Measurements from ENCODE around the gene BCAR1.
"Not testable (repeated sequence)": the region's sequence is repeated elsewhere in the genome, so short reads cannot be mapped to it uniquely, and the experiment has no call there.

Gene BCAR1

GRCh38 chr16:75252946-75253911 lies 1.8 kb upstream of the BCAR1 start:
- no peak for DNase-seq

DNA sequence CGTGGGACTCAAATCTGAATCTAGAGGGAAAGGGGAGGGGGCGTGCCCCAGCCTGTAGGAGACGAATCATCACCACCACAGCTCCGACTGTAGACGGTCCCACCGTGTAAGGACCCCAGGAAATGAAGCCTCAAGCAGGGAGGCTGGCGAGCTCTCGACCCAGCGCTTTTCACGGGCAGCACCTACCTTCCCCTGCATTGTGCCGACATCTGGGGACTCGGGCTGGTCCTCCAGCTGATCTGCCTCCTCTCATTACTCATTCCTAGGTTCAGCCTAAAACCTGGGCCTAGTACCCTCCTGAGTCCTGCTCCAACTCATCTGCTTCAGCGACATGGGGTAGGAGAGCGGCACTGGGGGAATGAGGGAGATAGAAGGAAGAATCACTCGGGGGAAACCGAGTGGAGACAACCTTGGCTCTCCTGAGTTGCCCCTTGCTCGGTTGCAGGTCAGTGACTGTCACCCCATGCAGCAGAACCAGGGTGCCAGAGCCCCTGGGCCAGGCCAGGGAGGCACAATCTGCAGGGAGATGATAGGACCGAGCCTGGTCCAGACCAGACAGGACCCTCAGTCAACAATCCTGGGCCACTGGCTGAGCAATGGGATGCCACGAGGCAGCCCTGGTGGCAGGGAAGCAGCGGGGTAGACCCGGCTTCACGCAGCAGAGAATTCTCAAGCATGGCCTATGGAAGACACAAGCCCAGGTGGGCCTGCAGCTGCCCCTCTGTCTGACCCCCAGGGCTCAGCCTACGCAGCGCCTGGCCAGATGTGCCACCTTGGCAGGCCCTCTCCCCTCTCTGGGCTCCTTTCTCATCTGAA lies 833 bp upstream of the BCAR1 start:
- no peak for DNase-seq

DNA sequence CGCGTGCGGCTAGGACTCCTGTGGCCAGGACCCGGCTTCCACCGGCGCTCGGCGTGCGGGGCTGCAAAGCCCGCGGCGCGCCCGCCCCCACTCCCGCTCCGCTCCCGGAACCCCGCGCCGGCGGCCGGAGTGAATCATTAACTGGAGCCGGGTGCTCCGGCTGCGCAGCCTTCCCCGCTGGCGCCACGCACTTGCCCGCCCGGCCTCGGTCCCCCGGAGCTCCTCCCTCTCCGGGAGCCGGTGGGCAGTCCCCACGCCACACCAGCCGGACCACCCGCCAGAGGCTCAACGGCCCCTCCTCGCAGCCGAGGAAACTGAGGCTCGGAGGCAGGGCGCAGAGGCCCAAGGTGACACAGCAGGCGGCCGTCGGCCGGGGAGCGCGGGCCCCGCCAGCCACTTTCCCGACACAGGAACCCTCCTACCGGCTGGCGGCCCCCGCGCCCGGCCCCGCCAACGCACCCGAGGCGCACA lies 580 bp downstream of the BCAR1 start:
- DNase-seq = no peak

DNA sequence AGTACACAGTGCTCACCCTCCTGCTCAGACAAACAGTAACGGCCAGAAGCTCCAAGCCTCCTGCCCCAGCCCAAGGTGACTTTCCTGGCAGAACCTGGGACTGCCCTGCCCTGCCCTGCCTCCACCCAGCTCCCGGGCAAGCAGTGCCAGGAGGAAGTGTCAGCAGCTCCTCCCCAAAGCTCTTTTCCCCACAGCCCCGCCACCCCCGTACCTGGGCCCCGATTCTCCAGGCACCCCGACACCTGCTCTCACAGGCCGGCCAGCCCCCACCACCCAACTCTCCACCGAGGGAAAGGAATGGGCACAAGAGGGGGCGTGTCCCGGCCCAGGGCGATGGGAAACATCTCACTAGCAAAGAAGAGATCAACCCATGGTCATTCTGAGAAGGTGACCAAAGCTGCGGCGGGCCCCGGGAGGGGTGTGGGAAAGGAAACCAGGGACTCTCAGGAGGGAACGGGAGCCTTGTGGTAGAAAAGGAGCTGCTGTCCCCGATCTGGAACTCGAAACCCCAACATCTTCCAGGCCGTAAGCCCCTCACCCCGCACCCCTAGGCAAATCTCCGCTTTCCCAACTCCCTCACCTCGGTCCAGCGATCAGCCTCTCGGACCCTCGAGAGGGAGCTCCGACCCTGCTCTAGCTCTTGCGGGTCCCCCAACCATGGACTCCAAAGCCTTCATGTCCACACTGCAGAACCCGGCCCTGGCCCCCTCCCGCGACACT lies 1.2 kb downstream of the BCAR1 start:
- no peak for DNase-seq

- no peak for DNase-seq
Observed at GRCh38 chr16:75249441-75249840, 2.0 kb downstream of the BCAR1 start.

DNA sequence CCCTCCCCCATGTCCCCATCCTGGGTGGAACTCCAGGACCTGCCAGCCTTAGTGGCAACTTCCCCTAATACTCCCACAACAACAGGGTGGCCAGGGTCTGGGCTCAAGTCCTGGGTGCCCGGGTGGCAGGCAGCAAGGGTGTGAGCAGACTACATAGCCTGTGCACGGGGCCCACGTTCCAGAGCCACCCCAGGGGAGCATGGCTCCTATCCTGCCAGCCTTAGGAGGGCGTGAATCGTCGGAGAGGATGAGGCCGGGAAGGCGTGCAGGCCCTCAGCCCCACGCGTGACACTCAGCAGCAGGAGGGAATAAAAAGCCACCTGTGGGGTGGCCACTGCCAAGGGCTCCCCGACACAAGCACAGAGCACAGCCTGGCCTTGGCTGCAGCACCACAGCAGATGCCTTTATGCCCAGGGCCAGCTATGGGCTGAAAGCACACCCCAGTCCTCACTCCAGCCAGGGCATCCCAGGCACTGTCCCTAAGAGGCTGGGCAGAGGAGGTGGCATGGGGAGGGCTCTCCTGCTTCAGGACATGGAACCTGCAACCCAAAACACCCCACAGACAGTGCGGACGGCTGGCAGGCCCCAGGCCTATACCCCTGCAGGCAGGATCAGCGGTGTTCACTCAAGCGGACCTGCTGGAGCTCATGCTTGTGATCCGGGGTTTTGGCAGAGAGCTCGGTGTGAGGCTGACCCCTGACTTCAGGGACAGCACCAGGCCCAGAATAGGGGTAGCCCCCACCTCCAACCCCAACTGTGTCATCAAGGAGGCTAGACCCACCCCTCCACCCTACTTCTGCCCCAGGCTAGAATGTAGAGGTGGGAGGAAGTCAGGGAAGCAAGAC lies 2.7 kb downstream of the BCAR1 start:
- no peak for DNase-seq

- no peak for DNase-seq
Observed at GRCh38 chr16:75248142-75248535, 3.3 kb downstream of the BCAR1 start.

GRCh38 chr16:75247249-75247648 lies 4.2 kb downstream of the BCAR1 start:
- DNase-seq = no peak

DNA sequence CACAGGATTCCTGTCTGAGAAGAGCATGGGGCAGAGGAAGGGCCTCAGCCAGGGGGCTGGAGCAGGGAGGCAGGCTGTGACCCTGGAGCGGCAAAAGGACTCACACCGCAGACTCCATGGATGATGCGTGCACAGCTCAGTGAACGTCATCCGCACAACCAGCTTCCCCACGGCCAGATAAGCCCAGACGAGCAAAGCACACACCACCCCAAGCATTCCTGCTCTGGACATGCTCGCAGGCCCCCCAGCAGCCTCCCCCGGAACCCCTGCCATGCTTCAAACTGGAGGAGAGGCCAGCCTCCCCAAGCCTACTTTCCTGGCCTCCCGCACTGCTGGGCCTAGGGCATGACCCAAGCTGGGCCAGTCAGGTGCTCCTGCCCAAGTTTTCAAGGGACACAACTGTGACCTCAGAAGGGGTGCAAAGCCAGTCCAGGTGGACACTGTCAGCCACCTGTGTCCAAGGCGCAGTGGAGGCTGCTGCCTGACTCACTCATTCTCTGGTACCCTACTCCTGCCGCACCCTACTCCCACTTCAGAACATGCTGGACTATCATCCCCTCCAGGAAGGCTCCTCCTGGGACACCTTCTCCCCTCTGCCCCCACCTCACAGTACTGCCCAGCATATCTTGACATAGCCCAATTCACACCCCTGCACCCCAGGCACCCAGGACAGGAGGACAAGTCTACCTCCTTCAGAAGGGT lies 4.8 kb downstream of the BCAR1 start:
- DNase-seq = no peak

- no peak for DNase-seq
Observed at GRCh38 chr16:75244844-75245758, 6.3 kb downstream of the BCAR1 start.

GRCh38 chr16:75244225-75244809 lies 7.1 kb downstream of the BCAR1 start:
- DNase-seq = no peak

- no peak for DNase-seq
Observed at GRCh38 chr16:75243667-75244224, 7.7 kb downstream of the BCAR1 start.

GRCh38 chr16:75242436-75243078 lies 8.9 kb downstream of the BCAR1 start:
- not testable (repeated sequence) for DNase-seq

GRCh38 chr16:75241955-75242354 lies 9.5 kb downstream of the BCAR1 start:
- DNase-seq = no peak

- DNase-seq = no peak
Observed at GRCh38 chr16:75241412-75241811, 10.0 kb downstream of the BCAR1 start.

DNA sequence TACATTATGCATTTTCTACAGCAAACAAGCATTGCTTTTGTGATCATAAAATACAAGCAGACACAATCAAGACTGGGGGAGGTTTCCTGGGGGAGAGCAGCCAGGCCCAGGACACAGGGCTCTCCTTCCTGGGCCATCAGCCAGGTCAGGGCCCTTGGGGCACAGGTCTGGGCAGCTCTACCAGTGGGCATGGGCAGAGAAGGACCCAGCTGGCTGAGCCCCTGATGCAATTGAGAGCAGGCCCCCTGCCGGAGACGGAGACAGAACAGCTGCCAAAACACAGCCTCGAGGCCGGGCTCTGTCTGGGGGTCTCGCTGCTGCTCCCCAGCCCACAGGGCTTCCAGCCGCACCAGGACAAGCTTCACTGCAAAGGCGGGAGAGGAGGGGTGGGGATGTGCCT lies 10.8 kb downstream of the BCAR1 start:
- DNase-seq = not testable (repeated sequence)

- no peak for DNase-seq
Observed at GRCh38 chr16:75239542-75240122, 11.8 kb downstream of the BCAR1 start.

GRCh38 chr16:75238853-75239541 lies 12.4 kb downstream of the BCAR1 start:
- no peak for DNase-seq

Measured in NCI-H526 treated with DMSO at 0.1 percent for 48 hours (cell line).